ENCODE results near the gene FGD2.

DNA sequence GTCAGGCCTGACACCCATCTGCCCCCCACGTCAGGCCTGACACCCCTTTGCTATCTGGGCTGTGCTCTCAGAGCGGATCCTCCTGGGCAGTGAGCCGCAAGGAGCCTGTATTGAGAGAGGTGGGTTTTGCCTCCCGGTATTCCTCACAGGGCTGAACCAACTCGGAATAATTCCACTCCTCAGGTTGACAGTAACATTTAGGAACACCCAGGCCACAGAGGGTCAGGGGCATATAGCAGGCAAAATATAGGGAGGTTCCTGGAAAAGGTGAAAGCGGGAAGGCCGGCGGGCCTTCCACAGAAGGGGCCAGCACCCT is 6.8 kb upstream of the FGD2 start:
- TF ChIP-seq, protein P1, sequence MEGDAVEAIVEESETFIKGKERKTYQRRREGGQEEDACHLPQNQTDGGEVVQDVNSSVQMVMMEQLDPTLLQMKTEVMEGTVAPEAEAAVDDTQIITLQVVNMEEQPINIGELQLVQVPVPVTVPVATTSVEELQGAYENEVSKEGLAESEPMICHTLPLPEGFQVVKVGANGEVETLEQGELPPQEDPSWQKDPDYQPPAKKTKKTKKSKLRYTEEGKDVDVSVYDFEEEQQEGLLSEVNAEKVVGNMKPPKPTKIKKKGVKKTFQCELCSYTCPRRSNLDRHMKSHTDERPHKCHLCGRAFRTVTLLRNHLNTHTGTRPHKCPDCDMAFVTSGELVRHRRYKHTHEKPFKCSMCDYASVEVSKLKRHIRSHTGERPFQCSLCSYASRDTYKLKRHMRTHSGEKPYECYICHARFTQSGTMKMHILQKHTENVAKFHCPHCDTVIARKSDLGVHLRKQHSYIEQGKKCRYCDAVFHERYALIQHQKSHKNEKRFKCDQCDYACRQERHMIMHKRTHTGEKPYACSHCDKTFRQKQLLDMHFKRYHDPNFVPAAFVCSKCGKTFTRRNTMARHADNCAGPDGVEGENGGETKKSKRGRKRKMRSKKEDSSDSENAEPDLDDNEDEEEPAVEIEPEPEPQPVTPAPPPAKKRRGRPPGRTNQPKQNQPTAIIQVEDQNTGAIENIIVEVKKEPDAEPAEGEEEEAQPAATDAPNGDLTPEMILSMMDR (IDR thresholded peaks at IDR 0.05) = no peak
- TF ChIP-seq POLR2A (IDR thresholded peaks at IDR 0.05) = no peak
